Activated T-cell treated with anti-CD3 and anti-CD28 coated beads, Interleukin-2, amount 50 U/mL, for 48 hours (primary cell): ENCODE measurements around the gene APOBR.
"Not testable (repeated sequence)": the region's sequence is repeated elsewhere in the genome, so short reads cannot be mapped to it uniquely, and the experiment has no call there.

Experiments
- DNase-seq, 2 experiments: peaks; one replicate each; pipeline ENCODE4 v3.0.0-alpha.2; 2020

APOBR gene

GRCh38 chr16:28494121-28494851 lies at the start of gene APOBR:
Gene APOBR (plus strand): TSS chr16:28494643. CDS start chr16:28494682, 39 bp downstream.
- DNase-seq = peak; percentile 88 to 89

GRCh38 chr16:28446388-28446787 lies 48.1 kb upstream of the APOBR start:
- not testable (repeated sequence) for DNase-seq

- DNase-seq = not testable (repeated sequence)
Measured at GRCh38 chr16:28447081-28447480, 47.4 kb upstream of the APOBR start.

GRCh38 chr16:28473714-28474265 lies 20.7 kb upstream of the APOBR start:
- no peak for DNase-seq

GRCh38 chr16:28475221-28475620 lies 19.2 kb upstream of the APOBR start:
- no peak for DNase-seq

GRCh38 chr16:28477311-28477920 lies 17.0 kb upstream of the APOBR start:
- DNase-seq = no peak

GRCh38 chr16:28478506-28479180 lies 15.8 kb upstream of the APOBR start:
- no peak for DNase-seq

GRCh38 chr16:28482026-28482425 lies 12.4 kb upstream of the APOBR start:
- no peak for DNase-seq

- not testable (repeated sequence) for DNase-seq
Measured at GRCh38 chr16:28483361-28483760, 11.1 kb upstream of the APOBR start.

- DNase-seq = no peak
Measured at GRCh38 chr16:28486266-28486665, 8.2 kb upstream of the APOBR start.

GRCh38 chr16:28491230-28491969 lies 3.0 kb upstream of the APOBR start:
- peak; percentile 41 to 44 for DNase-seq

GRCh38 chr16:28491970-28492474 lies 2.4 kb upstream of the APOBR start, which contains the start of gene CLN3:
Gene CLN3 (minus strand): TSS chr16:28492074. CDS start chr16:28491759, 315 bp downstream.
- peak; percentile 89 to 91 for DNase-seq

- DNase-seq = no peak
Measured at GRCh38 chr16:28492511-28492910, 1.9 kb upstream of the APOBR start.

- peak; percentile 33 to 39 for DNase-seq
Measured at GRCh38 chr16:28495098-28495793, 803 bp downstream of the APOBR start.

GRCh38 chr16:28495795-28496749 lies 1.6 kb downstream of the APOBR start:
- DNase-seq = no peak

- DNase-seq = no peak
Measured at GRCh38 chr16:28496844-28497243, 2.4 kb downstream of the APOBR start.

GRCh38 chr16:28497386-28497785 lies 2.9 kb downstream of the APOBR start:
- DNase-seq = no peak

GRCh38 chr16:28497861-28498599 lies 3.6 kb downstream of the APOBR start:
- DNase-seq = no peak

GRCh38 chr16:28498666-28499381 lies 4.4 kb downstream of the APOBR start:
- no peak for DNase-seq
